ENCODE results near the gene KMT2C.

The KMT2C gene

DNA sequence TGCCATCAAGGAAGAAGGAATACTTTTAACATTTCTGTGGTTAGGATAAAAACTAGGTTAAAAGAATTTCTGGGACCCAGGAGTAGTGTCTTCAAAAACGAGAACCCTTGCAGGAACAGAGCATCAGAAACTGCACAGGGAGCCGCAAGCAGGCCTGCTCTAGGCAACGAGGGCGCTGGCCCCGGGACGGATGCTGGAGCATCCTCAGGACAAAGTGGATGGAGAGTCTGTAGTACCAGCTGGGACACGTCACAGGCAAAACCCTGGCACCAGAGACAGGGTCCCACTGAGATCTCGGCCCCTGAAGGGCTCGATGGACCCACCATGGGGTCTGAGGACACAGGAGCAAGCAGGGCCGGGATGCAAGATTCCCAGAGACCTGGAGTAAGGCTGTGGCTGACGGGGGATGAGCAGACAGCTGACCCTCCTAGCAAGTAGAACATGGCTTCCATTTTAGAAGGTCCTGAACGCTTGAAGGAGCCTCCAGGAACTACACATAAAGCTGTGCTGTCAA, 303.8 kb downstream of the KMT2C start:
- DNase-seq = no peak

DNA sequence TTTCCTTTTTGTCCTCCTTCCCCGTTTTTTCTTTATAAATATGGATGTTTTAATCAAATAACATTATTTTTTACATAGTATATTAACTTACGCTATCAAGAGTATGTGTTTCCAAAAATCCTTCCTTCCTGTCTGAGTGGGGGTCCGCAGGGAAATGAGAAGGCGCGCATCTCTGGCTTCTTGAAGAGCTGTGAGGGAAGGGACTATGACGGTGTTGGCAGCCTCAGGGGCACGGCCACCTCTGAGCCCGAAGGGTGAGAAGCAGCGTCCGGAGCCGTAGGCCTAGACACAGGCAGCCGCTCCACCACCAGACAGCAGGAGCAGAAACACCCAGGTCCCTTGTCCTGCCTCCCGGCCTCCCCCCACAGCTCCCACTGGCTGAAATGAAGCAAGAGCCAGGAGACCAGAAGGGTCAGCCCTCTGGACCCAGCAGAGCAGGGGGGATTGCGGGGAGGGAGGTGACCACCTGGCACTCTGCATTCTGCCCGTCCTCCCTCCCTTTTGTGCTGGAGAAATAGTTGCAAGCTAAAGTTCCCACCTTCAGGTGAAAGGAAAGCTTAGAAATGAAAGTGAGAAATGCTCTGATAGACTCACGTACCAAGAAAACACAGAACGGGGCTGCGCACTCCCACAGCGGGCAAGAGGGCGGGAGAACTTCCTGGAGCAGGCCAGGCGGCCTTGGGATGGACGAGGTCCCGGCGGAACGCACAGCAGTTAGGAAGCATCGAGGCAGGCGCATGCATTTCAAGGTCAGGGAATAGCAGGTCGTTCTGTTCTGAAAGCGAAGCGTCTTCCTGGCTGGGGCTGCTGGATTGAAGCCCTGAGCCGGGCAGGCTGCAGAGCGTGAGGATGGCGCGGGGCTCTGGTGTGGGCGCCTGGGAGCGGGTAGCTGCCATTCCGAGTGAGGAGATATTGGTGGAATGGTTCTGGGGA, 304.9 kb downstream of the KMT2C start:
- no peak for DNase-seq

DNA sequence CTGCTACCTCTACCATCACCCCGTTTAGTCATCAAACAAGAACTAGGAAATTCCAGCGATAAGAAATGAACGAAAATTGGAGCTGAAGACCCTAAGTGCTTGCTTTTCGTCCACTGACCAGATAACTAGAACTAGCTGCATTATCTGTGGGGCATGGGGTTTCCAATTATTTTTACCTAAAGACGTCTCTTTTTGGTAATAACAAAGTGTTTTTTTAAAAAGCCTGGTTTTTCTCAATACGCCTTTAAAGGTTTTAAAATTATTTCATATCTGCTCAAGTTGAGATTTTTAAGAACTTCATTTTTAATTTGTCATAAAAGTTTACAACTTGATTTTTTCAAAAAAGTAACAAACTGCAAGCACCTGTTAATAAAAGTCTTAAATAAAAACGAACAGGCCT, 306.1 kb downstream of the KMT2C start:
- no peak for DNase-seq

GRCh38 chr7:152128741-152129461, 306.9 kb downstream of the KMT2C start:
- DNase-seq = no peak

- no peak for DNase-seq
Observed at GRCh38 chr7:152128252-152128651, 307.6 kb downstream of the KMT2C start.

GRCh38 chr7:152127229-152127628, 308.6 kb downstream of the KMT2C start:
- DNase-seq = no peak

GRCh38 chr7:152126741-152127140, 309.1 kb downstream of the KMT2C start:
- no peak for DNase-seq

DNA sequence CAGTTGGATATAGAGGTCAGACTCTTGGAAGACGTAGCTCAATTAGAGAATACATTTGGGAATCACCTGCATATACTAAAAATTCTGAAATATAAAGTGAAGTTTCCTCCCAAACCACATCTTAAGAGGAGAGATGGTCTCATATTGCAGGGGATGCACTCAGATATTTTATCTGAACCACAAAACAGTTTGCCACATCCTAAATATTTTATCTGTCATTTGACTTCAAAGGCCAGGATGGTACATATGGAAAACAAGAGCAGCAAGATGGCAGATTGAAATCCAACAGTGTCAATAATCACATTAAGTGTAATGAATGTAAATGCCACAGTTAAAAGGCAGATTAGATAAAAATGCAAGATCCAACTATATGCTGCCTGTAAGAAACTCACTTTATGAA, 313.3 kb downstream of the KMT2C start:
- DNase-seq = no peak

DNA sequence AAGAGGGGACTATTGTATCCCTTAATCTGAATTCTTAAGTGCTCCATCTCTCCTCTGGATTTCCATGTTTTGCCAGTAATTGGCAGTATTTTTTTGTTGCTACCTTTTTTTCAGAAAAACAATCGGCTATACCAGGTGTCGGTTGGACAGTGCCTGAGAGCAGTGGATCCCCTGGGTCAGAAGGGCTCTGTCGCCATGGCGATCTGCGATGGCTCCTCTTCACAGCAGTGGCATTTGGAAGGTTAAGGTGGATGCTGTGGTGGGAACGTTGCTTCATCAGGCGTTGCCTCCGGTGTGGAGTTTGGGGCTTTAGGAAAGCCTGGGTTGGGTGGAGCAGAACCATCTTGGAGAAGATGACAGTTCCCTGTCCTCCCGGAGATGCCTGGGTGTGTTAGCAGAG, 314.4 kb downstream of the KMT2C start:
- DNase-seq = no peak

DNA sequence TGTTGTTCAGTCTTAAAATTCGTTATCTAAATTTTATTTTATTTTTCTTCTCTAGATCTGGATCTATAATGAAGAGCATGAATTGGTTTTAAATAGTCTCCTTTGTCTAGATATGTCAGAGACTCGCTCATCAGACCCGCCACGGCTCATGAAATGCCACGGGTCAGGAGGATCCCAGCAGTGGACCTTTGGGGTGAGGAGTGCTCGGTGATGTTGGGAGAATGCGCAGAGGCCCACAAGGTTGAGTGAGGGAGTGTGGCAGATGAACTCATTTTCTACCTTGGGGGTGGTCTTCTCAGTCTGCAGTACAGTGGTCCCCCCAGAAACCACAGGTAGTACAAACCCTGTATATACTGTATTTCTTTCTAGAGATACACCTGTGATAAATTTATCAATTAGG, 315.0 kb downstream of the KMT2C start:
- no peak for DNase-seq

GRCh38 chr7:152120210-152120609, 315.6 kb downstream of the KMT2C start:
- no peak for DNase-seq

DNA sequence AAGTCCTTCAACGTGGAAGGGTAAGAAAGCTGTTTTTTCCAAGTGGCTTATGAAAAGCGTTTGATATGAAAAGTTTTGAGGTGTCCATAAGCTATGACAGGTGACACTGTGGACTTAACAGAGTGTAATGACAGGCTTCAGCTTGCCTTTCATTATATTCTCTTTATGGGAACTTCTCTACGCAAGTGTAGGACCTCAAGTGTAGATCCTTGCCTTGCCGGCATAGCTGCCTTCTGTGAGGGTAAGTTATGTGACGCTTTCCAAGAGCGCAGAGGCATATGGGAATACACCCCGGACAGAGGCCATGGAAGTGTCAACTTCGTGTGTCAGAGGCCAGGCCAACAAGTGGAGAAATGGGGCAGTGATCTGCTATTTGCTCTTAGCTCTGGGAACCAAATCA, 318.4 kb downstream of the KMT2C start:
- no peak for DNase-seq

- DNase-seq = no peak
Observed at GRCh38 chr7:152115021-152115718, 320.6 kb downstream of the KMT2C start.

DNA sequence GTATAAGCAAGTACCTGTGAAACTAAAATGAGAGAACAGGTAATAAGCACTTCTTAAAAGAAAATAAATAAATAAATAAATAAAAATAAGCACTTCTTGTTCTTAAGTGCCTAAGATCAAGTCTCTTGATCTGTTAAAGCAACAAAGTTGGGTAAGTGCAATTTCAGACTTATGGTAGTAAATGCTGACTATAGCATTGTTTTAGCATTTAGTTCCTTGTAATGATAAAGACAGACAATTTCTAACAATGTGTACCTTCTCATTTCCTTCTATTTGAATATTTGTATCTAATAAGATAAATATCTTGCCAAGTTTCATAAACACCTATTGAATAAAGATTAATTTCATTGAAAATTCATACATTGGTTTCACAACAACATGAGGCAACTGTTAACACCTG, 323.0 kb downstream of the KMT2C start:
- no peak for DNase-seq

DNA sequence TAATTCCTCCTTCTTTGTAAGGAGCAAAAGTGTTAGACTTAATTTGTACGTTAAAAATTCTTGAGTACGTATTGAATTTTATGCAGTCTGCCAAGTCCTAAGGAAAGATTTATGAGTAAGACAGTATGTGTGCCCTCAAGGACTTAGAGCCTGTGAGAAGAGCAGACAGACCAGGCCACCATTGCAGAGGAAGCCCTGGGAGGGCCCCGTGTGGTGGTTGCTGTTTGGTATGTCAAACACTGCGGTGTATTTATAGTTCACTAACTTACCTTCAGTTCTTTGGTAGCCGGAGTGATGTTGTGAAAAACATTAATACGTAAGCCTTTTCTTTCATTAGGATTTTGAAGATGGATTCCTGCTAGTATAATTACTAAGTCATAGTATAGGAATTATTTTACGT, 327.4 kb downstream of the KMT2C start:
- DNase-seq = no peak

- no peak for DNase-seq
Observed at GRCh38 chr7:152107945-152108344, 327.9 kb downstream of the KMT2C start.

GRCh38 chr7:152106990-152107389, 328.8 kb downstream of the KMT2C start:
- no peak for DNase-seq

DNA sequence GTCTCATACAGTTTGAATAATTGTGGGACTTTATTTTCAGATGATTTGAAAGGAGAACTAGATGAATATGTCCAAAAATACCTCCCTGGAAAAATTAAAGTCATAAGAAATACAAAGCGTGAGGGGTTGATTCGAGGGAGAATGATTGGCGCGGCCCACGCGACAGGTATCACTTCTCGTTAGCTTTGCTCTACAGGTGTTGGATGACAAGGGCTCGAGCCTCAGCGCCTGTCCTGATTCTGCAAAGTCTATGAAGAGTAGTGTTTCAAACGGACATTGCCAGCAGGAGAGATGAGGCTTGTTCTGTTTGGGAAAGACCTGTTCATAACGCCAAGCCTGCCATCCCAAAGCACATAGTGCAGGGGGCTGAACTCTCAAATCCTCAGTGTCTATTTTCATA, 330.6 kb downstream of the KMT2C start:
- DNase-seq = no peak

GRCh38 chr7:152103691-152104090, 332.1 kb downstream of the KMT2C start:
- DNase-seq = no peak

DNA sequence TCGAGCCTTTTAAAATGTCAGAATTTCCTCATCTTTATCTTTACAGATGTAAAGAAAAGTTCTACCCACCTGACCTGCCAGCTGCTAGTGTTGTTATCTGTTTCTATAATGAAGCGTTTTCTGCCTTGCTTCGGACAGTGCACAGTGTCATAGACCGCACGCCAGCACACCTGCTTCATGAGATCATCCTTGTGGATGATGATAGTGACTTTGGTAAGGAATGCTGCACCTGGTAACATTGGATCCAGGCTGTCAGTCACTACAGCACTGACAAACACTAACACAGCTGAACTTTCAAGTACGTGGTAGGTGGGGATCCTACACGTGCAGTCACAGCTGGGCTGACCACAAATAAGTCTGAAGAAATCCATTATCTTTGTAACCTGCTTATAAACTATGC, 332.7 kb downstream of the KMT2C start:
- no peak for DNase-seq

- DNase-seq = no peak
Observed at GRCh38 chr7:152097330-152097729, 338.5 kb downstream of the KMT2C start.

GRCh38 chr7:152095771-152096170, 340.0 kb downstream of the KMT2C start:
- DNase-seq = no peak

GRCh38 chr7:152093717-152094116, 342.1 kb downstream of the KMT2C start:
- DNase-seq = no peak

All from NCI-H1105 (cell line).